Fibroblast of lung (primary cell): ENCODE results near the gene PYURF.

Experiments
- CTCF ChIP-seq, 2 donors: IDR thresholded peaks in 1 of 2; conservative IDR thresholded peaks in 1 of 2; 1 replicate in 1 of 2; 2 replicates in 1 of 2; pipeline ENCODE4 v1.5.1; 2011 to 2012; ENCODE audit warnings: low read length in 2 of 2, control low read depth in 1 of 2, inconsistent platforms in 1 of 2, low read depth in 1 of 2, mild to moderate bottlenecking in 1 of 2
- EZH2 ChIP-seq: IDR thresholded peaks from 2 replicates; pipeline ENCODE4 v1.5.1; 2012; ENCODE audit warnings: low read length, control low read depth, mild to moderate bottlenecking; ENCODE audit errors: missing control alignments

DNA sequence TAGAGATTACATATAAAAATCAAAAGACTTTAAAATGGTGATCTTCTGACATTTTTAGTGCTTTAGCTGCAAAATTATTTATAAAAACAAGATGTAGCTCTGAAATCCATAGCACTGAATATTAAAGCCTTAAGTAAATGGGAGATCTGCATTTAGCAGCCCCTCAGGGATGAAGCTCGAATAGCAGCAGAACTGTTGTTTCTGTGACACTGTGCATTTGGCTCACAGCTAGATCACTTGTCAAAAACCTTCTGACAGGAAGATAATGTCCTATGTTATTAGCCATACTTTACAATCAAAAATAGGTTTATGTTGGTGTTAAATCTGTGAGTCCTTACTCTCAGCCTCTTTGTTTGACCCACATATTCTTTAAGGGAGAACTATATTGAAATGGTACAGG is 14.1 kb upstream of the PYURF start:
- TF ChIP-seq EZH2, result no peak
- no peak for TF ChIP-seq CTCF (conservative IDR thresholded peaks at IDR 0.05 in 1 of 2, IDR thresholded peaks at IDR 0.05 in 1 of 2; ENCODE audit: low read depth in 1 of 2, low read length in 2 of 2)
